Measurements from ENCODE around the gene MOCS2. TPM values are rescaled to one million over a fixed set of nuclear protein-coding genes. Genes with fewer than 3 reads are reported as not detected.

MOCS2 gene
- total RNA-seq, 1 experiment from 2014 or later = 14.4 TPM

GRCh38 chr5:53127107-53127506 lies 17.6 kb upstream of the MOCS2 start:
- ChIA-PET CTCF (no interaction called here), POLR2A (no interaction called here)
- Mint-ChIP-seq H3K27ac (no peak overlapping the region), H3K4me1 (no peaks in the 10 kb centered on the region), H3K36me3 (no peaks in the 10 kb centered on the region), H3K9me3 (peaks cover 11% of the 10 kb centered on the region), H3K4me3 (no peak overlapping the region), H3K27me3 (ENCODE audit: low read depth) (no peaks in the 10 kb centered on the region)
- ATAC-seq (no peak), DNase-seq (ENCODE audit: low spot score) (no peak)
- no peak for TF ChIP-seq MAX (CRISPR knock-in tag; IDR thresholded peaks at IDR 0.05)

GRCh38 chr5:53126521-53126920 lies 17.0 kb upstream of the MOCS2 start:
- H3K4me3 Mint-ChIP-seq = no peak overlapping the region
- TF ChIP-seq FOXP4 (CRISPR knock-in tag; IDR thresholded peaks at IDR 0.05) = no peak
- no peak for TF ChIP-seq NFE2L1 (CRISPR knock-in tag; IDR thresholded peaks at IDR 0.05)
- no peak for TF ChIP-seq NR3C1 (CRISPR knock-in tag; conservative IDR thresholded peaks at IDR 0.05; ENCODE audit: low read depth)
- no peak for TF ChIP-seq CREB1 (CRISPR knock-in tag; IDR thresholded peaks at IDR 0.05)
- TF ChIP-seq CTCF (IDR thresholded peaks at IDR 0.05) = no peak
- no peak for TF ChIP-seq CDX4 (CRISPR knock-in tag; IDR thresholded peaks at IDR 0.05; ENCODE audit: borderline replicate concordance)
- no peak for TF ChIP-seq TP53 (CRISPR knock-in tag; IDR thresholded peaks at IDR 0.05)
- no peak for TF ChIP-seq AFF4 (CRISPR knock-in tag; IDR thresholded peaks at IDR 0.05; ENCODE audit: borderline replicate concordance)
- no peak for TF ChIP-seq USF1 (CRISPR knock-in tag; IDR thresholded peaks at IDR 0.05)
- TF ChIP-seq ZNF232 (CRISPR knock-in tag; IDR thresholded peaks at IDR 0.05) = no peak
- TF ChIP-seq KAT7 (CRISPR knock-in tag; IDR thresholded peaks at IDR 0.05; ENCODE audit: borderline replicate concordance) = no peak
- TF ChIP-seq CREM (CRISPR knock-in tag; IDR thresholded peaks at IDR 0.05) = no peak
- no peak for TF ChIP-seq E2F5 (CRISPR knock-in tag; IDR thresholded peaks at IDR 0.05)
- no peak for TF ChIP-seq EMX1 (CRISPR knock-in tag; IDR thresholded peaks at IDR 0.05)
- no peak for TF ChIP-seq ERG (CRISPR knock-in tag; IDR thresholded peaks at IDR 0.05)
- TF ChIP-seq ESRRA (CRISPR knock-in tag; IDR thresholded peaks at IDR 0.05; ENCODE audit: borderline replicate concordance) = no peak
- no peak for TF ChIP-seq ZNF317 (CRISPR knock-in tag; IDR thresholded peaks at IDR 0.05; ENCODE audit: borderline replicate concordance, low read depth)
- no peak for TF ChIP-seq MLX (CRISPR knock-in tag; IDR thresholded peaks at IDR 0.05)
- TF ChIP-seq ATF1 (CRISPR knock-in tag; IDR thresholded peaks at IDR 0.05) = no peak
- ChIA-PET CTCF (no interaction called here), POLR2A (no interaction called here)
- DNase-seq (ENCODE audit: low spot score) (no peak), ATAC-seq (no peak)
- no peak overlapping the region for H3K27ac Mint-ChIP-seq
- H3K36me3 Mint-ChIP-seq = no peaks in the 10 kb centered on the region
- no peaks in the 10 kb centered on the region for H3K27me3 Mint-ChIP-seq (ENCODE audit: low read depth)
- no peaks in the 10 kb centered on the region for H3K4me1 Mint-ChIP-seq
- H3K9me3 Mint-ChIP-seq = peaks cover 11% of the 10 kb centered on the region

Measured in WTC11 (cell line).